SK-N-MC (cell line): ENCODE results near the gene TLX2.

Source experiments
- DNase-seq: peaks from one replicate; pipeline ENCODE4 v3.0.0-alpha.2; 2011; ENCODE audit warnings: low read depth, low spot score
- H3K27ac ChIP-seq: fragments of 200-600 bp; sonication (generic); 2 replicates; pipeline ENCODE4 v1.5.1; 2016; ENCODE audit warnings: mixed run types
- H3K36me3 ChIP-seq: fragments of 200-600 bp; sonication (generic); 2 replicates; pipeline ENCODE4 v1.6.1; 2017; ENCODE audit warnings: antibody characterized with exemption, low read length, mixed read lengths; ENCODE audit not compliant: insufficient read depth
- H3K4me3 ChIP-seq: fragments of 200-600 bp; sonication (generic); 2 replicates; pipeline ENCODE4 v1.5.1; 2016
- H3K9ac ChIP-seq: fragments of 200-600 bp; sonication (generic); 2 replicates; pipeline ENCODE4 v1.8.0; 2017; ENCODE audit warnings: mixed run types, mixed read lengths; ENCODE audit not compliant: insufficient read length
- H3K9me3 ChIP-seq: fragments of 200-600 bp; sonication (generic); 2 replicates; pipeline ENCODE4 v1.6.1; 2017; ENCODE audit warnings: low read depth, mild to moderate bottlenecking, antibody characterized with exemption, low read length, moderate library complexity, mixed read lengths
- EZH2 ChIP-seq: fragments of 200-600 bp; sonication (generic); IDR thresholded peaks from one replicate; pipeline ENCODE4 v1.6.1; 2017; ENCODE audit warnings: antibody characterized with exemption
- FOXP2 ChIP-seq: optimal IDR thresholded peaks from 2 replicates; pipeline ENCODE3; 2011; ENCODE audit warnings: mild to moderate bottlenecking, moderate library complexity; ENCODE audit not compliant: insufficient read depth; ENCODE audit errors: extremely low read length, control extremely low read depth
- POLR2AphosphoS5 ChIP-seq: IDR thresholded peaks from 2 replicates; pipeline ENCODE4 v1.6.1; 2012; ENCODE audit warnings: mild to moderate bottlenecking, low read depth, low read length, borderline replicate concordance

Gene TLX2

GRCh38 chr2:74532222-74532621 lies 18.0 kb downstream of the TLX2 start:
- TF ChIP-seq EZH2 (no peak), POLR2AphosphoS5 (no peak), FOXP2 (no peak)
- Histone ChIP-seq H3K4me3 (no peak overlapping the region), H3K27ac (no peak overlapping the region), H3K36me3 (peaks cover 27% of the 10 kb centered on the region), H3K9me3 (no peaks in the 10 kb centered on the region), H3K9ac (no peak overlapping the region)
- no peak for DNase-seq

GRCh38 chr2:74533464-74533863 lies 19.2 kb downstream of the TLX2 start:
- H3K27ac ChIP-seq, result no peak overlapping the region
- peaks cover 15% of the 10 kb centered on the region for H3K36me3 ChIP-seq
- H3K4me3 ChIP-seq, result no peak overlapping the region
- TF ChIP-seq FOXP2 (no peak), POLR2AphosphoS5 (no peak), EZH2 (no peak)
- no peaks in the 10 kb centered on the region for H3K9me3 ChIP-seq
- no peak for DNase-seq
- H3K9ac ChIP-seq, result no peak overlapping the region

- no peak overlapping the region for H3K4me3 ChIP-seq
- H3K9ac ChIP-seq, result no peak overlapping the region
- DNase-seq, result no peak
- H3K27ac ChIP-seq, result no peak overlapping the region
- H3K36me3 ChIP-seq, result peaks cover 11% of the 10 kb centered on the region
- TF ChIP-seq EZH2, result no peak
- no peak for TF ChIP-seq FOXP2
- no peak for TF ChIP-seq POLR2AphosphoS5
- no peaks in the 10 kb centered on the region for H3K9me3 ChIP-seq
Observed at GRCh38 chr2:74534411-74534810, 20.2 kb downstream of the TLX2 start.

GRCh38 chr2:74535440-74535965 lies 21.3 kb downstream of the TLX2 start:
- TF ChIP-seq EZH2, result no peak
- TF ChIP-seq FOXP2, result no peak
- no peak for TF ChIP-seq POLR2AphosphoS5

DNA sequence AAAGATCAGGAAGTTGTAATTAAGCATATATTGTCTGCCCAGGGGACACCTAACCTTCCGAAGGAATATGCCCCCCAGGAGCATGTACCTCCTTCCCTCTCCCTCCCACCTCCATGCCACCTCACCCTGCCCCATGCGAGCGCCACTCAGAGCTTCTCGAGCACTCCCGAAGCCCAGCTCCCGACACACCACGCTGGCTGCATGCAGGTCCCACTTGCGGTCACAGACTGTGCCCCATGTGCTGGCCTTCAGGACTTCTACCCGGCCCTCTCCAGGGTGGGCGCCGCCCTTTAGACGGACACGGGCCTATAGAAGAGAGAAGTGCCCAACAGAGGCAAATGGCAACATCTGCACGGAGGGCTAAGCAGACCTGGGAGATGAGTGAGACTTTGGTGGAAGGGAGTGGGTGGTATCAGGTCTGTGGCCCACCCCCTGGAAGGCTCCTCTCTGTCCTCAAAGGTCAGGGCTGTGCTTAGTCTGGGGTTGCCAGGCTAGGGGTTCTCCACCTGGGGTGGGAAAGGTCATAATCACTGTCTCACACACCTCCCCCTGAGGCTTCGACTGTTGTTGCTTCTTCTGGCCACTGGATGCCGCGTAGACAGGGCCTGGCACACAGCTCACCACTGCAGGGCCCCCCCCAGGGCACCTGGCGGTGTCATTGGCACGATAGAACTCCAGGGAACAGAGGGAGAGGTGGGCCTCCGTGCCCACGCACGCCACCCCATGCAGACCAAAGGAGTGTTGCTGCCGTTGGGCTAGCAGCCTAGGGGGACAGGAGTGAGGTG lies 22.1 kb downstream of the TLX2 start:
- Histone ChIP-seq H3K27ac (no peak overlapping the region), H3K9ac (no peak overlapping the region), H3K9me3 (no peaks in the 10 kb centered on the region), H3K36me3 (peaks cover 9% of the 10 kb centered on the region), H3K4me3 (no peak overlapping the region)
- DNase-seq, result no peak
- TF ChIP-seq POLR2AphosphoS5 (no peak), FOXP2 (no peak), EZH2 (no peak)

More at GRCh38 chr2:74535440-74535965, 21.3 kb downstream of the TLX2 start:
- H3K4me3 ChIP-seq, result no peak overlapping the region
- no peak overlapping the region for H3K27ac ChIP-seq
- H3K9me3 ChIP-seq, result no peaks in the 10 kb centered on the region
- no peak overlapping the region for H3K9ac ChIP-seq
- no peak for DNase-seq
- peaks cover 11% of the 10 kb centered on the region for H3K36me3 ChIP-seq

DNA sequence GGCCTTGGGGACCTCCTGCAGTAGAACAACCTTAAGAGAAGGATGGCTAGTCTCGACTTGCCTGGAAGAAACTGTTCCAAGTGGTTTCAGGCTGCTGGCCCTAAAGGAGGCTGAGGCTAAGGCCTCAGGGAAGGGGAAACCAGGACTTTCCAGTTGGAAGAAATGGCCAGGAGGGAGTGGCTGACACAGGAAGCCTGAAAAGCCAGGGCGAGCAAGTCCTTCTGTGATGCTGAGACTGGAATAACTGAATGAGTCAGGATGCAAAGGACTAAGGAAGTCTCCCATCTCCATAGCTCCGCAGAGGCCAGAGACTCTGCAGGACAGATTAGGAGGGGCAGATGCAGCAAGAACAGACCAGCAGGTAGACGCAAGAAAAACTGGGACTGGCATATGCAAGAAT lies 22.9 kb downstream of the TLX2 start:
- no peak overlapping the region for H3K27ac ChIP-seq
- no peak overlapping the region for H3K9ac ChIP-seq
- no peak for DNase-seq
- peaks cover 6% of the 10 kb centered on the region for H3K36me3 ChIP-seq
- no peak overlapping the region for H3K4me3 ChIP-seq
- TF ChIP-seq POLR2AphosphoS5 (no peak), EZH2 (no peak), FOXP2 (no peak)
- no peaks in the 10 kb centered on the region for H3K9me3 ChIP-seq

DNA sequence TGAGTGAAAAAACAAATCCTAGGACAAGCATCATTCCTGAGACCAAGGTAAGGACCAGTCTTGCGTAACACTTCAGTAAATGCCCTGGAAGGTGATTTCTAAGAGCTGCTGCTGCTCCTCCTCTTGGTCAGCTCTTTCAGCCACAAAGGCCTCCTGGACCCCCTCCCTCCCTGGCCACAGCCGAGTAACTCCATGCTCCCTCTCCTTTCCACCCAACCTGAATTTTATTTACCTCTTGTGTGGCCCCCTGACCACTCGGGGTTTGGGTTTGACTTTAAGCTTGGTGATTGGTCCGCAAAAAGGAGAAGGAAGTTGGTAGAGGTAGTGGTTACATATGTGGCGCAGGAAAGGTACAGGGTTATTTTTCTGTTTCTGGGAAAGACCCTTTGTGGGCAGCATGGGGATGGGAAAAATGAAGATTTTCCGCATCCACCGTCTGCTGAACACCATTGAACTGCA lies 24.7 kb downstream of the TLX2 start:
- Histone ChIP-seq H3K9me3 (no peaks in the 10 kb centered on the region), H3K36me3 (no peaks in the 10 kb centered on the region), H3K9ac (no peak overlapping the region), H3K27ac (no peak overlapping the region), H3K4me3 (no peak overlapping the region)
- no peak for DNase-seq
- TF ChIP-seq POLR2AphosphoS5 (no peak), EZH2 (no peak), FOXP2 (no peak)

DNA sequence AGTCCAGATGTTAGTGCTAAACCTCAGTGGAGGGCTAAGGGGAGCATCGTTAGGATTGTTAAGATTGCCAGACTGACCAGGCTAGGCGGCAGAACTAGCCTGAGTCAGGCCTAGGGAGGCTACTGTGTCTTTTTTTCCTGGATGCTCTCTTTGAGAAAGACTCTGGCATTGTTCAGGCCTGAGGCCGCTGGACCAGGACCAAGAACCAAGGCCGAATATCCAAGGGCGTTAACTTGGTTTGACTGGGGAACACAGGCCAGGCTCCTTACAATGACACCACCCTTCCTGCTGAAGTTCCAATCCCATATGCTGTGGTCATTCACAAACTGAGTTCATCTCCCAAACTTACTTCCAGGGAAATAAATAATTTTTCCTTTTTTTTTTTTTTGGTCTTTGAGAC lies 26.0 kb downstream of the TLX2 start:
- Histone ChIP-seq H3K9me3 (no peaks in the 10 kb centered on the region), H3K36me3 (no peaks in the 10 kb centered on the region), H3K27ac (no peak overlapping the region), H3K9ac (no peak overlapping the region), H3K4me3 (no peak overlapping the region)
- no peak for DNase-seq
- no peak for TF ChIP-seq EZH2
- TF ChIP-seq FOXP2, result no peak
- TF ChIP-seq POLR2AphosphoS5, result no peak

GRCh38 chr2:74542978-74543377 lies 28.7 kb downstream of the TLX2 start:
- Histone ChIP-seq H3K9me3 (no peaks in the 10 kb centered on the region), H3K27ac (no peak overlapping the region), H3K4me3 (no peak overlapping the region), H3K9ac (no peak overlapping the region), H3K36me3 (no peaks in the 10 kb centered on the region)
- no peak for DNase-seq
- TF ChIP-seq FOXP2, result no peak
- TF ChIP-seq EZH2, result no peak
- no peak for TF ChIP-seq POLR2AphosphoS5

- TF ChIP-seq EZH2 (no peak), POLR2AphosphoS5 (no peak), FOXP2 (no peak)
- H3K27ac ChIP-seq, result no peak overlapping the region
Observed at GRCh38 chr2:74544634-74545033, 30.4 kb downstream of the TLX2 start.

More at GRCh38 chr2:74544634-74545033, 30.4 kb downstream of the TLX2 start:
- H3K9ac ChIP-seq, result no peak overlapping the region
- no peaks in the 10 kb centered on the region for H3K9me3 ChIP-seq
- H3K4me3 ChIP-seq, result no peak overlapping the region
- no peak for DNase-seq
- no peaks in the 10 kb centered on the region for H3K36me3 ChIP-seq
